Smooth muscle cell (in vitro differentiated cells): ENCODE results near the gene TMOD2. TPM values are rescaled to one million over a fixed set of nuclear protein-coding genes. Genes with fewer than 3 reads are reported as not detected.

Source experiments
- DNase-seq: peaks from one replicate; lab custom pipeline; 2025; ENCODE audit not compliant: unreplicated experiment; lab: John Stamatoyannopoulos, UW
- H2AFZ ChIP-seq: fragments of 200-600 bp; sonication (generic); 2 replicates; pipeline ENCODE4 v1.6.0; 2016; ENCODE audit warnings: antibody characterized with exemption, low read depth, mild to moderate bottlenecking
- H3F3A ChIP-seq: fragments of 200-600 bp; sonication (generic); 2 replicates; pipeline ENCODE4 v1.6.0; 2017; ENCODE audit warnings: antibody characterized with exemption, low read depth
- H3K27ac ChIP-seq: fragments of 200-600 bp; sonication (generic); 2 replicates; pipeline ENCODE4 v1.5.1; 2016; ENCODE audit warnings: low read depth, mild to moderate bottlenecking
- H3K27me3 ChIP-seq: fragments of 200-600 bp; sonication (generic); 2 replicates; pipeline ENCODE4 v1.6.1; 2016; ENCODE audit warnings: low read depth, mild to moderate bottlenecking
- H3K36me3 ChIP-seq: fragments of 200-600 bp; sonication (generic); 2 replicates; pipeline ENCODE4 v1.5.1; 2016; ENCODE audit warnings: low read depth
- H3K4me1 ChIP-seq: fragments of 200-600 bp; sonication (generic); 2 replicates; pipeline ENCODE4 v1.5.1; 2016; ENCODE audit warnings: low read depth
- H3K4me2 ChIP-seq: fragments of 200-600 bp; sonication (generic); 2 replicates; pipeline ENCODE4 v1.6.0; 2016; ENCODE audit warnings: mild to moderate bottlenecking
- H3K4me3 ChIP-seq: fragments of 200-600 bp; sonication (generic); 2 replicates; pipeline ENCODE4 v1.5.1; 2016; ENCODE audit warnings: mild to moderate bottlenecking
- H3K79me2 ChIP-seq: fragments of 200-600 bp; sonication (generic); 2 replicates; pipeline ENCODE4 v1.6.0; 2016; ENCODE audit warnings: low read depth, mild to moderate bottlenecking
- H3K9ac ChIP-seq: fragments of 200-600 bp; sonication (generic); 2 replicates; pipeline ENCODE4 v1.6.0; 2016; ENCODE audit warnings: low read depth
- H3K9me3 ChIP-seq: fragments of 200-600 bp; sonication (generic); replicated peaks from 2 replicates; pipeline ENCODE4 v1.5.1; 2016; ENCODE audit warnings: low read depth
- H4K20me1 ChIP-seq: fragments of 200-600 bp; sonication (generic); 2 replicates; pipeline ENCODE4 v1.6.0; 2016; ENCODE audit warnings: low read depth
- CTCF ChIP-seq: fragments of 200-600 bp; sonication (generic); IDR thresholded peaks from 2 replicates; pipeline ENCODE4 v1.5.1; 2017; ENCODE audit warnings: borderline replicate concordance, mild to moderate bottlenecking, antibody characterized with exemption; ENCODE audit not compliant: insufficient read depth, poor library complexity, severe bottlenecking
- WGBS: methylation state at CpG from one replicate; pipeline ENCODE4 v1.1.7; 2016; ENCODE audit warnings: low lambda C conversion rate; 5-methylcytosine and 5-hydroxymethylcytosine counted together
- polyA plus RNA-seq: library from polyadenylated mRNA; unstranded; fragments of >200 nt; fragmentation: Nextera tagmentation; extraction: Ambion mirVana; gene quantifications from 2 replicates; pipeline ENCODE4 v1.2.1, GENCODE V29; 2016
- total RNA-seq: library from RNA; depleted of rRNA; stranded (reverse); fragments of >200 nt; gene quantifications from 2 replicates; pipeline ENCODE4 v1.2.3, GENCODE V29; 2014

TMOD2 gene
- total and polyA plus RNA-seq, 2 experiments from 2014 or later, result 1.5 to 4.2 TPM

- H3K79me2 ChIP-seq, result no peaks in the 10 kb centered on the region
- H3K27ac ChIP-seq, result no peak overlapping the region
- H2AFZ ChIP-seq, result peak overlapping the region; percentile 93
- DNase-seq, result no peak
- peaks cover 43% of the 10 kb centered on the region for H3K27me3 ChIP-seq
- no peak overlapping the region for H3K9ac ChIP-seq
- 5% methylated on average over 40 of the region's 71 CpGs for WGBS
- peak overlapping the region; percentile 95 for H3K4me2 ChIP-seq
- H3K4me3 ChIP-seq, result peak overlapping the region; percentile 75
- no peaks in the 10 kb centered on the region for H3K36me3 ChIP-seq
- TF ChIP-seq CTCF, result no peak
- no peaks in the 10 kb centered on the region for H3F3A ChIP-seq
- peaks cover 7% of the 10 kb centered on the region for H3K4me1 ChIP-seq
- H4K20me1 ChIP-seq, result no peaks in the 10 kb centered on the region
- H3K9me3 ChIP-seq, result no peaks in the 10 kb centered on the region
These were observed 593 bp downstream of the TMOD2 start for GRCh38 chr15:51751697-51752683.

DNA sequence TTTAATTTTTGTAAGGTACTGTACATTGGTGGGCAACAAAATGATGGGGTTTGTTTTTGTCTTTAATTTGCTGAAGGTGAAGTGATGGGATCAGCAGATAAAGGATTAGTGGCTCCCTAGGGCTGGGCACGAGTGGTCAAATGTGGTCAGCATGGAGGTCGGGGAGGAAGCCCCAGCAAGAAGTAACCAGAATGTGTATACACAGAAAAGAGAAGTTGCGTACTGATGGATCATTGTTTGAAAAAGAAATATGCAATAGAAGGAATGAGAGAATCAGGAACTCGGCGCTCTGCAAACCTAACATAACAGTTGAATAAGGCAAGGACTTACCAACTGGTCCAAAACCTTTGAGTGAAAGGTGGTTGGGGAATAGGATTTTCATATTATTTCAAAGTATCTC, 1.5 kb downstream of the TMOD2 start:
- peaks cover 7% of the 10 kb centered on the region for H3K4me1 ChIP-seq
- DNase-seq, result no peak
- H3K9me3 ChIP-seq, result no peaks in the 10 kb centered on the region
- H3K4me3 ChIP-seq, result no peak overlapping the region
- no peak overlapping the region for H3K9ac ChIP-seq
- H3K27ac ChIP-seq, result no peak overlapping the region
- no peak overlapping the region for H3K4me2 ChIP-seq
- H4K20me1 ChIP-seq, result no peaks in the 10 kb centered on the region
- 89% methylated on average over 5 of the region's 5 CpGs for WGBS
- no peak overlapping the region for H2AFZ ChIP-seq
- H3K36me3 ChIP-seq, result no peaks in the 10 kb centered on the region
- peaks cover 43% of the 10 kb centered on the region for H3K27me3 ChIP-seq
- H3K79me2 ChIP-seq, result no peaks in the 10 kb centered on the region
- TF ChIP-seq CTCF, result no peak
- no peaks in the 10 kb centered on the region for H3F3A ChIP-seq

- Histone ChIP-seq H3K9ac (no peak overlapping the region), H3K4me1 (peaks cover 7% of the 10 kb centered on the region), H3K27me3 (peaks cover 34% of the 10 kb centered on the region), H3K4me2 (no peak overlapping the region), H4K20me1 (no peaks in the 10 kb centered on the region), H2AFZ (no peak overlapping the region), H3K27ac (no peak overlapping the region), H3K79me2 (no peaks in the 10 kb centered on the region), H3K9me3 (no peaks in the 10 kb centered on the region), H3K36me3 (no peaks in the 10 kb centered on the region), H3F3A (no peaks in the 10 kb centered on the region), H3K4me3 (no peak overlapping the region)
- no peak for DNase-seq
- 94% methylated on average over 2 of the region's 2 CpGs for WGBS
- TF ChIP-seq CTCF, result no peak
These were observed 2.9 kb downstream of the TMOD2 start for GRCh38 chr15:51754267-51754666.
